ENCODE measurements around the gene SNAPC4. TPM values are rescaled to one million over a fixed set of nuclear protein-coding genes. Genes with fewer than 3 reads are reported as not detected.
"Not testable (repeated sequence)": the region's sequence is repeated elsewhere in the genome, so short reads cannot be mapped to it uniquely, and the experiment has no call there.

SNAPC4 gene
- total RNA-seq, 2 experiments from 2014 or later: 12.4 to 17.0 TPM

GRCh38 chr9:136429075-136429628 is 29.2 kb upstream of the SNAPC4 start:
- DNase-seq: no peak
- Mint-ChIP-seq H3K9me3 (ENCODE audit: low read depth) (no peaks in the 10 kb centered on the region), H3K4me1 (no peaks in the 10 kb centered on the region), H3K27ac (no peak overlapping the region), H3K27me3 (no peaks in the 10 kb centered on the region), H3K4me3 (no peak overlapping the region), H3K36me3 (peaks cover 5% of the 10 kb centered on the region)
- no peak for ATAC-seq
- CTCF ChIA-PET: no interaction called here

DNA sequence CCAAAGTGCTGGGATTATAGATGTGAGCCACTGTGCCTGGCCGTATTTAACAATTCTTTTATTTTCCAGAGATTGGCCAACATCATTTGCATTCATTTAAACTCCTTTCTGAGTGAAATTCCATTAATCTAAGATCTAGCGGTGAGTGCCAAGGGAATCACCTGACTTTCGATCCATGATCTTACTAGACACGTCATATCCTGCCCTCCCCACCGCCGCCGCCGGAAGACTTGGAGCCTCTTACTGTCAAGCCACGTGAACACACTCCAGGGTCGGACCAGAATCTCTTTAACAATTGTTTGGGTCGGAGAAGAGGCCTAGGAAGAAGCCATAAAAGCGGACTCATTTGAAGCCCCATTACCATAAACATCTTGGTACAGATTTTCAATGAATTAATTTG is 26.8 kb upstream of the SNAPC4 start:
- Mint-ChIP-seq H3K9me3 (ENCODE audit: low read depth) (no peaks in the 10 kb centered on the region), H3K36me3 (peaks cover 7% of the 10 kb centered on the region), H3K4me1 (no peaks in the 10 kb centered on the region), H3K27ac (no peak overlapping the region), H3K27me3 (no peaks in the 10 kb centered on the region), H3K4me3 (no peak overlapping the region)
- ATAC-seq (no peak), DNase-seq (no peak)
- CTCF ChIA-PET: no interaction called here

DNA sequence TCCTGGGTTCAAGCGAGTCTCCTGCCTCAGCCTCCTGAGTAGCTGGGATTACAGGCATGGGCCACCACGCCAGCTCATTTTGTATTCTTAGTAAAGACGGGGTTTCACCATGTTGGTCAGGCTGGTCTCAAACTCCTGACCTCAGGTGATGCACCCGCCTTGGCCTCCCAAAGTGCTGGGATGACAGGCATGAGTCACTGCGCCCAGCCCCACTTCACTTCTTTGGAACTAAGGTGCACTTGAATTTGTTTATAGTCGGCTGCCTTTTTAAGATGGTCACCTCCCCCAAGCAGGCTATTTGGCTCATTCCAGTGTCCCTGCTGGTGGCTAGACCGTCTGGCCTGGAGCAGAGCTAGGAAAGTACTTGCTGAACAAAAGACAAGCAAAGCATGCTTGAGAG is 25.4 kb upstream of the SNAPC4 start:
- ATAC-seq; H3K27me3 Mint-ChIP-seq; H3K4me1 Mint-ChIP-seq; H3K9me3 Mint-ChIP-seq (ENCODE audit: low read depth); DNase-seq; H3K4me3 Mint-ChIP-seq: not testable (repeated sequence)
- H3K27ac Mint-ChIP-seq: peak overlapping the region; percentile 56
- peaks cover 10% of the 10 kb centered on the region for H3K36me3 Mint-ChIP-seq
- CTCF ChIA-PET: interaction anchor here (1.0 kb wide), 1 partner anchor 25 kb away, joined by 4 read pairs; the partner anchor contains the start of gene SNAPC4

GRCh38 chr9:136424750-136425362 is 24.9 kb upstream of the SNAPC4 start:
- DNase-seq: no peak
- H3K4me1 Mint-ChIP-seq: no peaks in the 10 kb centered on the region
- no peak overlapping the region for H3K4me3 Mint-ChIP-seq
- peak overlapping the region; percentile 56 for H3K27ac Mint-ChIP-seq
- no peaks in the 10 kb centered on the region for H3K27me3 Mint-ChIP-seq
- H3K9me3 Mint-ChIP-seq (ENCODE audit: low read depth): no peaks in the 10 kb centered on the region
- H3K36me3 Mint-ChIP-seq: peaks cover 10% of the 10 kb centered on the region
- CTCF ChIA-PET: interaction anchor here (1.0 to 1.7 kb wide), 2 partner anchors 16 to 24 kb away, joined by 4 read pairs; partner anchors contain the start of gene SNAPC4
- no peak for ATAC-seq

- ATAC-seq (no peak), DNase-seq (no peak)
- Mint-ChIP-seq H3K27me3 (no peaks in the 10 kb centered on the region), H3K4me1 (no peaks in the 10 kb centered on the region), H3K4me3 (no peak overlapping the region), H3K9me3 (ENCODE audit: low read depth) (no peaks in the 10 kb centered on the region), H3K27ac (no peak overlapping the region), H3K36me3 (peaks cover 16% of the 10 kb centered on the region)
- CTCF ChIA-PET: interaction anchor here (1.7 kb wide), 1 partner anchor 17 kb away, joined by 4 read pairs; no protein-coding TSS in a partner anchor
Measured at GRCh38 chr9:136423432-136424146, 23.6 kb upstream of the SNAPC4 start.

- Mint-ChIP-seq H3K9me3 (ENCODE audit: low read depth) (no peaks in the 10 kb centered on the region), H3K36me3 (peaks cover 17% of the 10 kb centered on the region), H3K4me1 (no peaks in the 10 kb centered on the region), H3K27ac (no peak overlapping the region), H3K27me3 (no peaks in the 10 kb centered on the region), H3K4me3 (no peak overlapping the region)
- DNase-seq: no peak
- CTCF ChIA-PET: no interaction called here
- no peak for ATAC-seq
Measured at GRCh38 chr9:136422876-136423275, 22.9 kb upstream of the SNAPC4 start.

- Mint-ChIP-seq H3K36me3 (peaks cover 21% of the 10 kb centered on the region), H3K9me3 (ENCODE audit: low read depth) (no peaks in the 10 kb centered on the region), H3K27ac (no peak overlapping the region), H3K4me1 (no peaks in the 10 kb centered on the region), H3K4me3 (no peak overlapping the region), H3K27me3 (no peaks in the 10 kb centered on the region)
- CTCF ChIA-PET: no interaction called here
- DNase-seq (no peak), ATAC-seq (no peak)
Measured at GRCh38 chr9:136421791-136422190, 21.8 kb upstream of the SNAPC4 start.

- DNase-seq (no peak), ATAC-seq (no peak)
- Mint-ChIP-seq H3K4me3 (no peak overlapping the region), H3K27me3 (no peaks in the 10 kb centered on the region), H3K4me1 (no peaks in the 10 kb centered on the region), H3K36me3 (peaks cover 26% of the 10 kb centered on the region), H3K9me3 (ENCODE audit: low read depth) (no peaks in the 10 kb centered on the region), H3K27ac (no peak overlapping the region)
- CTCF ChIA-PET: no interaction called here
Measured at GRCh38 chr9:136419092-136419420, 19.1 kb upstream of the SNAPC4 start.

DNA sequence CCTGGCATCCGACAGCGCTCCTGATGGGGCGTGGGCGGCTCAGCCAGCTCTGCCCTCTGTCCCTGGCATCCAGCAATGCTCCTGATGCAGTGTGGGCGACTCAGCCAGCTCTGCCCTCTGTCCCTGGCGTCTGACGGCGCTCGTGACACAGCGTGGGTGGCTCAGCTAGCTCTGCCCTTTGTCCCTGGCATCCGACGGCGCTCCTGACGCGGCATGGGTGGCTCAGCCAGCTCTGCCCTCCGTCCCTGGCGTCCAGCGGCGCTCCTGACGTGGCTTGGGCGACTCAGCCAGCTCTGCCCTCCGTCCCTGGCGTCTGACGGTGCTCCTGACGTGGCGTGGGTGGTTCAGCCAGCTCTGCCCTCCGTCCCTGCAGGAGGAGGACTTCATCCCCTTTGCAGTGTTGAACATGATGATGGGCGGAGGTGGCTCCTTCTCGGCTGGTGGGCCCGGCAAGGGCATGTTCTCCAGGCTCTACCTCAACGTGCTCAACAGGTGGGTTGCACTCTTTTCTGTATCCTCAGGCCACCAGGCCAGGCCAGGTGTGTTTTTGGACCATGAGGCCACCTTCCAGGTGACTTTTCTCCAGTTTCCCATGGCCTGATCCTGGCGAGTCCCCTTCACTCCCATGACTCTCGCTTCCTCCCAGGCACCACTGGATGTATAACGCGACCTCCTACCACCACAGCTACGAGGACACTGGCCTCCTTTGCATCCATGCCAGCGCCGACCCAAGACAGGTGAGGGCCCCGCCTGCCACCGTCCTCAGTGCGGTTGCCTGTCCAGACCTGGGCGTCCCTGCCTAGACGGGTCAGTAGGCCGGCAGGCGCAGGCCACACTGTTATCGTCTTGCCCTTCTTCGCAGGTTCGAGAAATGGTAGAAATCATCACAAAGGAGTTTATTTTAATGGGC is 18.5 kb upstream of the SNAPC4 start:
- no peaks in the 10 kb centered on the region for H3K27me3 Mint-ChIP-seq
- CTCF ChIA-PET: interaction anchor here (0.6 kb wide), 1 partner anchor 309 kb away, joined by 4 read pairs; no protein-coding TSS in a partner anchor
- DNase-seq: no peak
- H3K27ac Mint-ChIP-seq: no peak overlapping the region
- no peak overlapping the region for H3K4me3 Mint-ChIP-seq
- no peaks in the 10 kb centered on the region for H3K4me1 Mint-ChIP-seq
- H3K9me3 Mint-ChIP-seq (ENCODE audit: low read depth): no peaks in the 10 kb centered on the region
- H3K36me3 Mint-ChIP-seq: peaks cover 30% of the 10 kb centered on the region
- no peak for ATAC-seq

DNA sequence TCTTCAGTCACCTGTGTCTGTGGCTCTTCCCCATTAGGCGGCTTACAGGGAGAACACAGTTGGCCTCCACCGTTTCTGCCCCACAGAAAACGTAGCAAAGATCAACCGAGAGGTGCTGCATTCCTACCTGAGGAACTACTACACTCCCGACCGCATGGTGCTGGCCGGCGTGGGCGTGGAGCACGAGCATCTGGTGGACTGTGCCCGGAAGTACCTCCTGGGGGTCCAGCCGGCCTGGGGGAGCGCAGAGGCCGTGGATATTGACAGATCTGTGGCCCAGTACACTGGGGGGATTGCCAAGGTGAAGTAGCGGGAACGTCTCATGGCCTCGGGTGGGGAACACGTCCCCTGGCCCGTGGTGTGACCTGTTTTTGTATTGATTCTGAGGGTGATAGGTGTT is 16.9 kb upstream of the SNAPC4 start:
- Mint-ChIP-seq H3K36me3 (peaks cover 39% of the 10 kb centered on the region), H3K4me3 (no peak overlapping the region), H3K9me3 (ENCODE audit: low read depth) (no peaks in the 10 kb centered on the region), H3K27me3 (no peaks in the 10 kb centered on the region), H3K27ac (no peak overlapping the region), H3K4me1 (peaks cover 10% of the 10 kb centered on the region)
- CTCF ChIA-PET: interaction anchor here (1.1 kb wide), 1 partner anchor 22 kb away, joined by 3 read pairs; no protein-coding TSS in a partner anchor
- ATAC-seq (no peak), DNase-seq (no peak)

DNA sequence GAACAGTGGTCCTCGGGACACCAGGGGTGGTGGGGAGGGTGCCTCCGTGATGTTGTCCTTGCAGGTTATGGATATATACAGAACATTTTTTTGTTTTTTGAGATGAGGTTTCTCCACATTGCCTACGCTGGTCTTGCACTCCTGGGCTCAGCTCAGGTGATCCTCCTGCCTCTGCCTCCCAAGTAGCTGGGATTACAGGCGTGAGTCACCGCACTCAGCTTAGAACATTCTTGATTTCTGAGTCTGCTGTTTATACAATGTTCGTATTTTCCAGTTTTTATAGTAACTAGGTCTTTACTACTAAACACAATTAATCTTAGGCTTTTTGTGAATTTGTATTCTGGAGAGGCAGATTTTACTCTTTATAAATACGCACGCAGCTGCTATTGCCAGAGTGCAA is 16.5 kb upstream of the SNAPC4 start:
- Mint-ChIP-seq H3K4me1 (peaks cover 15% of the 10 kb centered on the region), H3K9me3 (ENCODE audit: low read depth) (no peaks in the 10 kb centered on the region), H3K4me3 (no peak overlapping the region), H3K36me3 (peaks cover 40% of the 10 kb centered on the region), H3K27me3 (no peaks in the 10 kb centered on the region), H3K27ac (no peak overlapping the region)
- DNase-seq (no peak), ATAC-seq (no peak)
- CTCF ChIA-PET: interaction anchor here (1.1 kb wide), 1 partner anchor 22 kb away, joined by 3 read pairs; no protein-coding TSS in a partner anchor

- no peak for DNase-seq
- H3K4me1 Mint-ChIP-seq: peaks cover 38% of the 10 kb centered on the region
- H3K36me3 Mint-ChIP-seq: peaks cover 38% of the 10 kb centered on the region
- CTCF ChIA-PET: no interaction called here
- H3K27me3 Mint-ChIP-seq: no peaks in the 10 kb centered on the region
- H3K9me3 Mint-ChIP-seq (ENCODE audit: low read depth): no peaks in the 10 kb centered on the region
- peak overlapping the region; percentile 29 for H3K27ac Mint-ChIP-seq
- no peak overlapping the region for H3K4me3 Mint-ChIP-seq
- ATAC-seq: no peak
Measured at GRCh38 chr9:136412962-136413361, 13.0 kb upstream of the SNAPC4 start.

- Mint-ChIP-seq H3K9me3 (ENCODE audit: low read depth) (no peaks in the 10 kb centered on the region), H3K27me3 (no peaks in the 10 kb centered on the region), H3K27ac (peak overlapping the region; percentile 89), H3K36me3 (peaks cover 39% of the 10 kb centered on the region), H3K4me3 (peak overlapping the region; percentile 96), H3K4me1 (peaks cover 40% of the 10 kb centered on the region)
- DNase-seq: no peak
- CTCF ChIA-PET: no interaction called here
- no peak for ATAC-seq
Measured at GRCh38 chr9:136411378-136411777, 11.4 kb upstream of the SNAPC4 start.

All from activated CD8-positive, alpha-beta memory T cell treated with anti-CD3 and anti-CD28 coated beads, Interleukin-2, amount 10 ng/mL, durations not matched to agents 7 days and 5 days (primary cell).